Skeletal muscle satellite cell (primary cell): ENCODE measurements around the gene PAFAH2. TPM values are rescaled to one million over a fixed set of nuclear protein-coding genes. Genes with fewer than 3 reads are reported as not detected.

Experiments used
- H3K27me3 ChIP-seq: 2 replicates; pipeline ENCODE4 v1.7.0; 2013; ENCODE audit warnings: low read length; ENCODE audit not compliant: control insufficient read depth, insufficient read depth
- H3K36me3 ChIP-seq: 2 replicates; pipeline ENCODE4 v1.7.0; 2013; ENCODE audit warnings: mild to moderate bottlenecking, control low read depth, low read length; ENCODE audit not compliant: insufficient read depth
- H3K4me1 ChIP-seq: 2 replicates; pipeline ENCODE4 v1.7.0; 2013; ENCODE audit warnings: low read length; ENCODE audit not compliant: control insufficient read depth, insufficient read depth
- H3K4me2 ChIP-seq: 2 replicates; pipeline ENCODE4 v1.7.0; 2013; ENCODE audit warnings: mild to moderate bottlenecking, low read length
- H3K4me3 ChIP-seq: 2 replicates; pipeline ENCODE4 v1.7.0; 2013; ENCODE audit warnings: low read length
- H3K9ac ChIP-seq: 2 replicates; pipeline ENCODE4 v1.7.0; 2013; ENCODE audit warnings: mild to moderate bottlenecking, low read depth, low read length, moderate library complexity
- H3K9me3 ChIP-seq: replicated peaks from 2 replicates; pipeline ENCODE4 v1.7.0; 2013; ENCODE audit warnings: mild to moderate bottlenecking, control low read depth, low read length
- small RNA-seq: library from RNA; depleted of rRNA; stranded (forward); fragments of <200 nt; gene quantifications from one replicate; pipeline ENCODE3, GENCODE V24; 2012

PAFAH2 gene

DNA sequence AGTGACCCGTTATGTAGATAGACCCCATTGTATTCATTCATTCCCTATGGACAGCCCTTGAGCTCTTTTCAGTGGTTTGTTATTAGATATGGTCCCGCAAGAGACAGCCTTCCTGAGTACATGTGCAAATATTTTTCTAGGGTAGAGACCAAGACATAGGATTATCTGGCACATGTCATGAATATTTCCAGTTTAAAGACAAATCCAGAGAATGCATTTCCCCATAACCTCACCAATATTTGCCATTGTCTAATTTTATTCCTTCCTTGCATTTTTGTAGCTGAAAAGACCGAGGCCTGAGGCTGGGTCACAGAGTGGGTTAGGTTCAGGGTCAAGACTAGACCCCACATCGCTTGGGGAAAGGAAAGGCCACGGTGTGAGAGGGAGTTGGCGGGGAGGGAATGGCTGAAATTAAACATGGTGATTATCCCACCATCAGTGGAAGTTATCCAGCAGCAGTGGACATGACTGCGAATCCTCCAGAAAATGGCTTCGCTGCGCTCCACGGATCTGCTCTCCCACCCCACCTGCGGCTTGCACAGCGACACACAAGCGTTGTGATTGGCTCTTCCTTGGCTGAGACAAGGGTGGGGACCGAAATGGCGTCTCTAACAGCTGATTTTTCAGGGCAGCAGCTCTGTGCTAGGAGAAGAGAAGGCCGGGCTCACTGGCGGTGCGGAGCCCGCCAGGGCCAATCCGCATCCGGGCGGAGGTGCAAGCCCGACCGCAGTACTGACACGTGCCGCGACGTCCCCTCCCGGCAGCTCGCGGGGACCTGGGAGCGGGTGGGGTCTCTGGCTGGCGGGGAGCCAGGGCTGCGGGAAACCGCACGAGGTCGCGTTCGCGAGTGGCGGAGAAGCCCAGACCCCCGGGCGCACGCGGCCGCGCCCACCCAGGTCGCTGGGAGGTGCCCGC is 75.5 kb downstream of the PAFAH2 start:
- Histone ChIP-seq H3K4me1 (peaks cover 32% of the 10 kb centered on the region), H3K27me3 (no peaks in the 10 kb centered on the region), H3K9ac (peak overlapping the region; percentile 79), H3K4me2 (peak overlapping the region; percentile 93), H3K9me3 (no peaks in the 10 kb centered on the region), H3K4me3 (peak overlapping the region; percentile 71), H3K36me3 (no peaks in the 10 kb centered on the region)

- no peak overlapping the region for H3K9ac ChIP-seq
Observed at GRCh38 chr1:25918615-25919014, 79.2 kb downstream of the PAFAH2 start.

GRCh38 chr1:25917996-25918395 is 79.9 kb downstream of the PAFAH2 start:
- no peaks in the 10 kb centered on the region for H3K27me3 ChIP-seq
- no peaks in the 10 kb centered on the region for H3K36me3 ChIP-seq
- H3K4me2 ChIP-seq, result no peak overlapping the region
- peaks cover 22% of the 10 kb centered on the region for H3K4me1 ChIP-seq
- H3K4me3 ChIP-seq, result no peak overlapping the region
- no peak overlapping the region for H3K9ac ChIP-seq
- no peaks in the 10 kb centered on the region for H3K9me3 ChIP-seq

More at GRCh38 chr1:25918615-25919014, 79.2 kb downstream of the PAFAH2 start:
- Histone ChIP-seq H3K4me1 (peaks cover 28% of the 10 kb centered on the region), H3K4me3 (no peak overlapping the region), H3K4me2 (no peak overlapping the region), H3K9me3 (no peaks in the 10 kb centered on the region), H3K36me3 (no peaks in the 10 kb centered on the region), H3K27me3 (no peaks in the 10 kb centered on the region)

DNA sequence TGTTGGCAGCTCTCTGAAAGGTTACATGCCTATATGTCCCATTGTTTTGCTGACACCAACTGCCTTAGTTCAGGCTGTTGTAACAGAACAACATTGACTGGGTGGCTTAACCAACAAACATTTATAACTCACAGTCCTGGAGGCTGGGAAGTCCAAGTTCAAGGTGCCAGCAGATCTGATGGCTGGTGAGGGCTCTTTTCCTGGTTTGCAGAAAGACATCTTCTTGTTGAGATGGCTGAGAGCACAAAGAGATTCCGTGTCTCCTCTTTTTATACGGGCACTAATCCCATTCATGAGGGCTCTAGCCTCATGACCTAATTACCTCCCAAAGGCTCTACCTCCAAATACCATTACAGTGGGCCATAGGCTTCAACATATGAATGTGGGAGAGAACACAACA is 81.4 kb downstream of the PAFAH2 start:
- H3K27me3 ChIP-seq, result no peaks in the 10 kb centered on the region
- H3K9ac ChIP-seq, result no peak overlapping the region
- H3K4me2 ChIP-seq, result no peak overlapping the region
- H3K9me3 ChIP-seq, result no peaks in the 10 kb centered on the region
- H3K36me3 ChIP-seq, result no peaks in the 10 kb centered on the region
- H3K4me3 ChIP-seq, result no peak overlapping the region
- peaks cover 22% of the 10 kb centered on the region for H3K4me1 ChIP-seq

- Histone ChIP-seq H3K4me3 (no peak overlapping the region), H3K4me2 (no peak overlapping the region), H3K36me3 (no peaks in the 10 kb centered on the region), H3K4me1 (peaks cover 22% of the 10 kb centered on the region), H3K9me3 (no peaks in the 10 kb centered on the region), H3K27me3 (no peaks in the 10 kb centered on the region), H3K9ac (no peak overlapping the region)
Observed at GRCh38 chr1:25914074-25914995, 83.5 kb downstream of the PAFAH2 start.

DNA sequence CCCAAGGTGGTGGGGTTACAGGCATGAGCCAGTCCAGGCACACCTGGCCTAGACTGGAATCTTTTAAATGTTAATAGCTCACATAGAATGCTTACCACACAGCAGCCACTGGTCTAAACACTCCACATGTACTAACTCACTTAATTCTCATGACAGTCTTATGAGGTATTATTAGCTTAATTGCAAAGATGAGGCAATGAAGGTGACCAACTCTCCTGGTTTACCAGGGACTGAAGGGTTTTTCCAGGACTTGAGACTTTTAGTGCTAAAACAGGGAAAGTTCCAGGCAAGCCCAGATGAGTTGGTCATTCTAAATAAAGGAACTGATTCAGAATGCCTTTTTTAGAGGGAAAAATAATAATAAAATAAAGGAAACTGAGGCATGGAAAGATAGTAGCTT is 84.7 kb downstream of the PAFAH2 start:
- Histone ChIP-seq H3K4me3 (no peak overlapping the region), H3K36me3 (no peaks in the 10 kb centered on the region), H3K9me3 (no peaks in the 10 kb centered on the region), H3K4me1 (peaks cover 18% of the 10 kb centered on the region), H3K9ac (no peak overlapping the region), H3K27me3 (no peaks in the 10 kb centered on the region), H3K4me2 (no peak overlapping the region)

GRCh38 chr1:25912076-25912831 is 85.6 kb downstream of the PAFAH2 start:
- H3K27me3 ChIP-seq, result no peaks in the 10 kb centered on the region
- no peaks in the 10 kb centered on the region for H3K36me3 ChIP-seq
- no peak overlapping the region for H3K9ac ChIP-seq
- peak overlapping the region; percentile 64 for H3K4me2 ChIP-seq
- no peaks in the 10 kb centered on the region for H3K9me3 ChIP-seq
- peaks cover 12% of the 10 kb centered on the region for H3K4me1 ChIP-seq
- no peak overlapping the region for H3K4me3 ChIP-seq

GRCh38 chr1:25911162-25911561 is 86.7 kb downstream of the PAFAH2 start:
- Histone ChIP-seq H3K9me3 (no peaks in the 10 kb centered on the region), H3K4me3 (no peak overlapping the region), H3K36me3 (no peaks in the 10 kb centered on the region)

More at GRCh38 chr1:25911162-25911561, 86.7 kb downstream of the PAFAH2 start:
- Histone ChIP-seq H3K4me1 (peaks cover 17% of the 10 kb centered on the region), H3K4me2 (no peak overlapping the region), H3K27me3 (no peaks in the 10 kb centered on the region), H3K9ac (no peak overlapping the region)

Small RNA genes lying within 50 kb of the gene (small RNA-seq; reads per million reads assigned to genes)
- gene RF00283, result not detected
- gene RF00492, result not detected
- gene RNU6-110P, result not detected
